Upper lobe of right lung (tissue), 1 donor: ENCODE data around the gene CAND2. TPM values are rescaled to one million over a fixed set of nuclear protein-coding genes. Genes with fewer than 3 reads are reported as not detected.
"Not testable (repeated sequence)": the region's sequence is repeated elsewhere in the genome, so short reads cannot be mapped to it uniquely, and the experiment has no call there.

Experiments
- ATAC-seq: fragments of 200-7000 bp; cut with Tn5 transposase; one replicate; pipeline ENCODE4 v1.9.1; 2020; ENCODE audit warnings: mild to moderate bottlenecking, moderate library complexity
- DNase-seq: peaks from one replicate; pipeline ENCODE4 v3.0.0-alpha.2; 2020
- H3K27ac ChIP-seq: fragments of 200-600 bp; one replicate; pipeline ENCODE4 v1.8.0; 2022
- H3K27me3 ChIP-seq: fragments of 200-600 bp; one replicate; pipeline ENCODE4 v1.8.0; 2022; ENCODE audit warnings: mild to moderate bottlenecking
- H3K36me3 ChIP-seq: fragments of 200-600 bp; one replicate; pipeline ENCODE4 v1.8.0; 2022
- H3K4me1 ChIP-seq: fragments of 200-600 bp; one replicate; pipeline ENCODE4 v1.8.0; 2022
- H3K4me3 ChIP-seq: fragments of 200-600 bp; one replicate; pipeline ENCODE4 v1.8.0; 2022; ENCODE audit warnings: mild to moderate bottlenecking
- H3K9me3 ChIP-seq: fragments of 200-600 bp; one replicate; pipeline ENCODE4 v1.8.0; 2022
- CTCF ChIP-seq: fragments of 200-600 bp; IDR thresholded peaks from one replicate; pipeline ENCODE4 v1.8.0; 2022; ENCODE audit warnings: antibody characterized with exemption
- intact Hi-C: fragments of 100-400 bp; cut with DNase I; formaldehyde crosslinking; loops from one replicate; pipeline ENCODE4 v1.11.0; 2022
- total RNA-seq: library from RNA; stranded (reverse); fragmentation: NEBNext Ultra II Directional; extraction: Animal tissue kit (Norgen Biotek cat#: 25700); gene quantifications from one replicate; pipeline ENCODE4 v1.2.1, GENCODE V29; 2021
- donor health status: DM: no; HTN: yes; CAD: no; lungs with severe emphysema.

The CAND2 gene
- total RNA-seq, 1 donor from 2014 or later, result 7.8 TPM

- H3K4me1 ChIP-seq, result no peaks in the 10 kb centered on the region
- DNase-seq (no peak), ATAC-seq (peak; percentile 8)
- no peak overlapping the region for H3K27ac ChIP-seq
- H3K36me3 ChIP-seq, result no peaks in the 10 kb centered on the region
- no peak for TF ChIP-seq CTCF
- no peak overlapping the region for H3K4me3 ChIP-seq
- H3K9me3 ChIP-seq, result no peaks in the 10 kb centered on the region
- H3K27me3 ChIP-seq, result peaks cover 6% of the 10 kb centered on the region
- intact Hi-C loops, result loop anchor here (10.0 kb wide), 1 partner anchor 114 kb away; no protein-coding TSS in a partner anchor
Measured at GRCh38 chr3:12870942-12871341, 74.5 kb downstream of the CAND2 start.

GRCh38 chr3:12871404-12871983 lies 75.0 kb downstream of the CAND2 start:
- intact Hi-C loops, result loop anchor here (10.0 kb wide), 1 partner anchor 113 kb away; no protein-coding TSS in a partner anchor
- peaks cover 10% of the 10 kb centered on the region for H3K27me3 ChIP-seq
- ATAC-seq, result no peak

GRCh38 chr3:12875857-12876836 lies 79.7 kb downstream of the CAND2 start:
- Histone ChIP-seq H3K27ac (no peak overlapping the region), H3K9me3 (no peaks in the 10 kb centered on the region), H3K27me3 (peaks cover 14% of the 10 kb centered on the region), H3K36me3 (no peaks in the 10 kb centered on the region), H3K4me3 (peak overlapping the region; percentile 21), H3K4me1 (no peaks in the 10 kb centered on the region)
- peak; percentile 70 for ATAC-seq
- intact Hi-C loops, result loop anchor here (10.0 kb wide), 1 partner anchor 109 kb away; no protein-coding TSS in a partner anchor
- DNase-seq, result no peak
- TF ChIP-seq CTCF, result peak; percentile 11

More at GRCh38 chr3:12871404-12871983, 75.0 kb downstream of the CAND2 start:
- Histone ChIP-seq H3K9me3 (no peaks in the 10 kb centered on the region), H3K4me1 (no peaks in the 10 kb centered on the region), H3K36me3 (no peaks in the 10 kb centered on the region), H3K27ac (no peak overlapping the region), H3K4me3 (no peak overlapping the region)
- DNase-seq, result no peak
- no peak for TF ChIP-seq CTCF

- no peak for TF ChIP-seq CTCF
- H3K4me3 ChIP-seq, result no peak overlapping the region
- DNase-seq (no peak), ATAC-seq (no peak)
- H3K36me3 ChIP-seq, result no peaks in the 10 kb centered on the region
- H3K9me3 ChIP-seq, result no peaks in the 10 kb centered on the region
- peaks cover 14% of the 10 kb centered on the region for H3K27me3 ChIP-seq
- no peaks in the 10 kb centered on the region for H3K4me1 ChIP-seq
- H3K27ac ChIP-seq, result no peak overlapping the region
- intact Hi-C loops, result loop anchor here (10.0 kb wide), 1 partner anchor 108 kb away; no protein-coding TSS in a partner anchor
Measured at GRCh38 chr3:12877040-12877439, 80.6 kb downstream of the CAND2 start.

- no peak for TF ChIP-seq CTCF
- ATAC-seq, result no peak
- intact Hi-C loops, result loop anchor here (10.0 kb wide), 1 partner anchor 107 kb away; no protein-coding TSS in a partner anchor
- Histone ChIP-seq H3K27me3 (peaks cover 14% of the 10 kb centered on the region), H3K4me1 (no peaks in the 10 kb centered on the region), H3K4me3 (no peak overlapping the region), H3K36me3 (no peaks in the 10 kb centered on the region), H3K9me3 (no peaks in the 10 kb centered on the region), H3K27ac (no peak overlapping the region)
- DNase-seq, result no peak
Measured at GRCh38 chr3:12878141-12878574, 81.7 kb downstream of the CAND2 start.

- H3K4me3 ChIP-seq, ATAC-seq, H3K9me3 ChIP-seq, DNase-seq, H3K27ac ChIP-seq, H3K4me1 ChIP-seq, H3K36me3 ChIP-seq: not testable (repeated sequence)
- H3K27me3 ChIP-seq, result peaks cover 14% of the 10 kb centered on the region
- intact Hi-C loops, result loop anchor here (10.0 kb wide), 1 partner anchor 106 kb away; no protein-coding TSS in a partner anchor
Measured at GRCh38 chr3:12878758-12879157, 82.3 kb downstream of the CAND2 start.
